ENCODE data around the gene RFK.

DNA sequence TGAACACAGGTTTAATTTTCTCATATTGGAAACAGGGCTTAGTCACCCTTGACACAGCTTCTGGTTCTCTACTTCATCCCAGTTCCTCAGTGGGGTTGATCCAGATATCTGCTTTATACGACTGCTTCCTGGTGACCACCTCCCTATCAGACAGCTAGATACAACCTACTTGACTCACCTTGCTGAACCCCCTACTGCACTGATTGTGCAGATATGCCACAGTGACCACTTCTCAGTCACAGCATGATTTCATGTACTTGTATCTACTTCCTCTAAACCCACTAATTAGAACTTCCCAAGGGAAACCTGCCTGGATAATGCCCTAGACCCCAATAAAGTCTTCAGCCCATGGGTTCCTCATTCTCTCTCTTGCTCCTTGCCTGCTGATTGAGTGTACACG, 18.4 kb upstream of the RFK start:
- TF ChIP-seq POLR2A (IDR thresholded peaks at IDR 0.05), result no peak
- TF ChIP-seq, protein P1, sequence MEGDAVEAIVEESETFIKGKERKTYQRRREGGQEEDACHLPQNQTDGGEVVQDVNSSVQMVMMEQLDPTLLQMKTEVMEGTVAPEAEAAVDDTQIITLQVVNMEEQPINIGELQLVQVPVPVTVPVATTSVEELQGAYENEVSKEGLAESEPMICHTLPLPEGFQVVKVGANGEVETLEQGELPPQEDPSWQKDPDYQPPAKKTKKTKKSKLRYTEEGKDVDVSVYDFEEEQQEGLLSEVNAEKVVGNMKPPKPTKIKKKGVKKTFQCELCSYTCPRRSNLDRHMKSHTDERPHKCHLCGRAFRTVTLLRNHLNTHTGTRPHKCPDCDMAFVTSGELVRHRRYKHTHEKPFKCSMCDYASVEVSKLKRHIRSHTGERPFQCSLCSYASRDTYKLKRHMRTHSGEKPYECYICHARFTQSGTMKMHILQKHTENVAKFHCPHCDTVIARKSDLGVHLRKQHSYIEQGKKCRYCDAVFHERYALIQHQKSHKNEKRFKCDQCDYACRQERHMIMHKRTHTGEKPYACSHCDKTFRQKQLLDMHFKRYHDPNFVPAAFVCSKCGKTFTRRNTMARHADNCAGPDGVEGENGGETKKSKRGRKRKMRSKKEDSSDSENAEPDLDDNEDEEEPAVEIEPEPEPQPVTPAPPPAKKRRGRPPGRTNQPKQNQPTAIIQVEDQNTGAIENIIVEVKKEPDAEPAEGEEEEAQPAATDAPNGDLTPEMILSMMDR (IDR thresholded peaks at IDR 0.05), result no peak

Measured in heart left ventricle (tissue), 13 donors.